K562 (cell line): Measurements from ENCODE around the gene LRFN3. TPM values are rescaled to one million over a fixed set of nuclear protein-coding genes. Genes with fewer than 3 reads are reported as not detected.

Experiments
- ATAC-seq: fragments of 200-7000 bp; cut with Tn5 transposase; 3 replicates; pipeline ENCODE4 v1.9.1; 2020; ENCODE audit warnings: moderate library complexity
- BruUV-seq: library from RNA; stranded (reverse); fragments of 400-500 nt; replicated peaks from 2 replicates; lab custom pipeline; 2021; lab: Mats Ljungman, UMichigan
- CTCF ChIA-PET: fragments of 300-600 bp; formaldehyde crosslinking; extraction: SDS; loops from one replicate; lab custom pipeline; 2021; ENCODE audit warnings: low intra/inter-chr PET ratio; lab: Yijun Ruan, JAX
- POLR2A ChIA-PET: fragments of 300-600, 350-650 bp; sonication (Branson Sonifier 250); formaldehyde crosslinking; extraction: SDS; loops from one replicate; lab custom pipeline; 2021; ENCODE audit warnings: antibody characterized with exemption, inconsistent platforms; lab: Yijun Ruan, JAX
- DNase-seq, 4 experiments: peaks; one replicate each; pipeline versions ENCODE4 v3.0.0 to v3.0.0-alpha.2; 2011 to 2018; ENCODE audit warnings: low spot score in 3 of 4, mixed read lengths in 3 of 4; ENCODE audit errors: extremely low read depth in 1 of 4
- FAIRE-seq: peaks from 2 replicates; lab custom pipeline; 2011; peaks lifted over from hg19 to GRCh38; lab: Jason Lieb, UNC
- H2AFZ ChIP-seq: 2 replicates; pipeline ENCODE4 v1.6.0; 2011; ENCODE audit warnings: low read depth, low read length, control low read depth, inconsistent platforms
- H3K27ac ChIP-seq: fragments of 200-600 bp; 3 replicates; pipeline ENCODE4 v1.8.0; 2011; ENCODE audit warnings: low read depth, mild to moderate bottlenecking, control low read depth, inconsistent platforms, low read length, moderate library complexity, mixed read lengths; ENCODE audit errors: extremely low read depth
- H3K27me3 ChIP-seq, 2 experiments: fragments of 300-600 bp in 1 of 2; 2 replicates in 1 of 2; 3 replicates in 1 of 2; pipeline versions ENCODE4 v1.6.0 to v1.8.0; 2011; ENCODE audit warnings: inconsistent platforms in 2 of 2, low read length in 2 of 2, mild to moderate bottlenecking in 1 of 2, mixed read lengths in 1 of 2, moderate library complexity in 1 of 2; ENCODE audit not compliant: control insufficient read depth in 2 of 2, insufficient read depth in 2 of 2
- H3K36me3 ChIP-seq: fragments of 300-600 bp; 3 replicates; pipeline ENCODE4 v1.8.0; 2011; ENCODE audit warnings: mild to moderate bottlenecking, low read length, inconsistent platforms; ENCODE audit not compliant: control insufficient read depth, insufficient read depth
- H3K4me1 ChIP-seq, 2 experiments: fragments of 200-600 bp in 1 of 2; replicated peaks in 1 of 2; 2 replicates in 1 of 2; 3 replicates in 1 of 2; pipeline versions ENCODE4 v1.5.1 to v1.8.0; 2011; ENCODE audit warnings: inconsistent platforms in 2 of 2, low read length in 2 of 2, mild to moderate bottlenecking in 1 of 2, mixed read lengths in 1 of 2, moderate library complexity in 1 of 2; ENCODE audit not compliant: control insufficient read depth in 2 of 2, insufficient read depth in 2 of 2
- H3K4me2 ChIP-seq: 2 replicates; pipeline ENCODE4 v1.6.1; 2011; ENCODE audit warnings: low read length, control low read depth, inconsistent platforms, mixed read lengths; ENCODE audit not compliant: insufficient read depth
- H3K4me3 ChIP-seq: fragments of 200-600 bp; sonication (generic), shearing (Covaris generic); 2 replicates; pipeline ENCODE4 v1.5.1; 2016; ENCODE audit warnings: control low read depth, inconsistent platforms
- H3K79me2 ChIP-seq: fragments of 200-600 bp; 3 replicates; pipeline ENCODE4 v1.8.0; 2011; ENCODE audit warnings: low read length, inconsistent platforms; ENCODE audit not compliant: control insufficient read depth, insufficient read depth
- H3K9ac ChIP-seq, 2 experiments: 2 replicates each; pipeline versions ENCODE4 v1.6.0 to v1.6.1; 2011; ENCODE audit warnings: low read depth in 2 of 2, low read length in 2 of 2, control low read depth in 1 of 2, inconsistent platforms in 1 of 2, mild to moderate bottlenecking in 1 of 2, mixed read lengths in 1 of 2; ENCODE audit not compliant: insufficient read depth in 1 of 2
- H3K9me1 ChIP-seq: one replicate; pipeline ENCODE4 v1.6.0; 2011; ENCODE audit warnings: inconsistent platforms, mild to moderate bottlenecking, low read length, moderate library complexity; ENCODE audit not compliant: control insufficient read depth, insufficient read depth
- H3K9me3 ChIP-seq: replicated peaks from 2 replicates; pipeline ENCODE4 v1.5.1; 2011; ENCODE audit warnings: low read depth, low read length, inconsistent platforms; ENCODE audit not compliant: control insufficient read depth, insufficient read depth
- H4K20me1 ChIP-seq: replicated peaks from 2 replicates; pipeline ENCODE4 v1.6.1; 2011; ENCODE audit warnings: low read length, inconsistent platforms, mixed read lengths; ENCODE audit not compliant: control insufficient read depth, insufficient read depth
- CREBBP ChIP-seq: IDR thresholded peaks from one replicate; pipeline ENCODE4 v1.6.1; 2012; ENCODE audit warnings: low read depth, mild to moderate bottlenecking, control low read depth, inconsistent platforms, low read length
- POLR2B ChIP-seq: fragments of 450-650 bp; IDR thresholded peaks from 2 replicates; pipeline ENCODE4 v1.6.1; 2018; ENCODE audit warnings: low read depth; ENCODE audit not compliant: partially characterized antibody
- RBM25 ChIP-seq: fragments of 200-400 bp; formaldehyde crosslinking; IDR thresholded peaks from 2 replicates; pipeline ENCODE4 v1.6.1; 2018; ENCODE audit warnings: low read length, low read depth, moderate library complexity; ENCODE audit not compliant: severe bottlenecking
- ZBTB1 ChIP-seq: sonication (generic); formaldehyde crosslinking; IDR thresholded peaks from 2 replicates; pipeline ENCODE4 v1.8.1; 2023; ENCODE audit warnings: missing genetic modification reagents, low read depth, mild to moderate bottlenecking, borderline replicate concordance
- ZNF12 ChIP-seq: sonication (generic); formaldehyde crosslinking; IDR thresholded peaks from 2 replicates; pipeline ENCODE4 v1.4.0; 2020; ENCODE audit warnings: mild to moderate bottlenecking, missing genetic modification reagents
- ZNF318 ChIP-seq, 2 experiments: fragments of 450-650 bp; IDR thresholded peaks; 2 replicates each; pipeline ENCODE4 v1.6.1; 2016; ENCODE audit warnings: mild to moderate bottlenecking in 2 of 2, borderline replicate concordance in 1 of 2, low read depth in 1 of 2, moderate library complexity in 1 of 2
- WGBS: fragments of 100-300 bp; shearing (Covaris generic); methylation state at CpG from one replicate; pipeline ENCODE4 v1.1.6; 2016; ENCODE audit warnings: low coverage, mixed read lengths; ENCODE audit not compliant: insufficient coverage; ENCODE audit errors: missing lambda C conversion rate; 5-methylcytosine and 5-hydroxymethylcytosine counted together
- in situ Hi-C: fragments of 300-500 bp; cut with MboI; formaldehyde crosslinking; loops from 4 replicates; pipeline ENCODE4 v1.15.0; 2018; ENCODE audit warnings: inconsistent platforms, mixed read lengths
- intact Hi-C: fragments of 100-400 bp; cut with micrococcal nuclease; formaldehyde crosslinking; loops from 2 replicates; pipeline ENCODE4 v1.14.2; 2022
- polyA plus RNA-seq, 8 experiments: library from polyadenylated mRNA; depleted of rRNA in 4 of 8; stranded (reverse) in 5 of 8; unstranded in 3 of 8; fragments of >200 nt; fragmentation: Nextera tagmentation in 2 of 8; fragmentation: Illumina TruSeq in 1 of 8; extraction: Ambion mirVana in 2 of 8; extraction: Trizol in 1 of 8; gene quantifications; 2 replicates each; pipeline versions ENCODE4 v1.2.1 to v1.2.3, GENCODE V29; 2011 to 2014; ENCODE audit warnings: inconsistent platforms in 1 of 8, missing spikeins in 1 of 8
- total RNA-seq, 7 experiments: library from RNA; depleted of rRNA in 6 of 7; stranded (reverse); fragments of >200 nt in 6 of 7; fragmentation: Illumina TruSeq in 2 of 7; extraction: Trizol in 2 of 7; gene quantifications; 2 replicates each; pipeline versions ENCODE4 v1.2.1 to v1.2.3, GENCODE V29; 2011 to 2021; ENCODE audit warnings: low replicate concordance in 1 of 7

Gene LRFN3
- total and polyA plus RNA-seq, 9 of the 15 experiments (the other 6 are each of a cell fraction or from before 2014, with no cell fraction given): 0.03 to 0.12 (median 0.11) TPM; not detected in 6

- POLR2A ChIA-PET: no interaction called here
These were observed 49.0 kb upstream of the LRFN3 start for GRCh38 chr19:35887197-35887596.

More at GRCh38 chr19:35887197-35887596, 49.0 kb upstream of the LRFN3 start:
- in situ Hi-C loops (loop anchor here (5.0 kb wide), 1 partner anchor 45 kb away; no protein-coding TSS in a partner anchor), intact Hi-C loops (no loop called here)
- no peak for ATAC-seq
- H3K27me3 ChIP-seq: no peaks in the 10 kb centered on the region
- no TSS peak for BruUV-seq
- no peaks in the 10 kb centered on the region for H3K79me2 ChIP-seq
- no peak for DNase-seq
- no peak overlapping the region for H3K9ac ChIP-seq
- H3K27ac ChIP-seq: no peak overlapping the region
- no peaks in the 10 kb centered on the region for H3K9me1 ChIP-seq
- no peak for FAIRE-seq
- peaks cover 0 to 5% of the 10 kb centered on the region in 2 experiments; a peak in 1 of 5 replicates for H3K4me1 ChIP-seq
- no peak overlapping the region for H3K4me3 ChIP-seq
- TF ChIP-seq ZNF12 (CRISPR knock-in tag) (no peak), RBM25 (no peak), ZBTB1 (CRISPR knock-in tag) (no peak), CREBBP (no peak), ZNF318 (IDR thresholded peaks at IDR 0.05; ENCODE audit: borderline replicate concordance in 1 of 2, low read depth in 1 of 2) (no peak), POLR2B (no peak)
- 73% methylated on average over 5 of the region's 5 CpGs for WGBS
- H2AFZ ChIP-seq: no peak overlapping the region
- H3K4me2 ChIP-seq: no peak overlapping the region
- CTCF ChIA-PET: no interaction called here
- peaks cover 27% of the 10 kb centered on the region; the same call in 2 of the 3 replicates for H3K36me3 ChIP-seq
- H4K20me1 ChIP-seq: no peaks in the 10 kb centered on the region
- no peaks in the 10 kb centered on the region for H3K9me3 ChIP-seq
